ENCODE results near the gene PLA1A. TPM values are rescaled to one million over a fixed set of nuclear protein-coding genes. Genes with fewer than 3 reads are reported as not detected.

The PLA1A gene
- total and polyA plus RNA-seq, 2 of the 4 experiments (the other 2 are of a cell fraction) = not detected

- TF ChIP-seq RFX5 (IDR thresholded peaks at IDR 0.05; ENCODE audit: low read depth, low read length) = no peak
- TF ChIP-seq CHD1 (IDR thresholded peaks at IDR 0.05; ENCODE audit: low read depth, low read length) = no peak
- TF ChIP-seq MXI1 (IDR thresholded peaks at IDR 0.05; ENCODE audit: borderline replicate concordance, low read depth, low read length) = 0 out of 2 replicates have a peak, but pooled peaks have one; percentile 24
- peak; percentile 71 for DNase-seq
- Histone ChIP-seq H3K4me2 (ENCODE audit: low read depth, low read length) (peak overlapping the region; percentile 48; the same call in 1 of the 2 replicates), H3K4ac (ENCODE audit: low read depth, low read length) (peak overlapping the region; percentile 17; the same call in 1 of the 2 replicates), H3K36me3 (ENCODE audit: control insufficient read depth, insufficient read depth, low read length) (no peaks in the 10 kb centered on the region), H3K79me1 (ENCODE audit: low read depth in 1 of 2, low read length in 2 of 2) (no peaks in the 10 kb centered on the region), H2BK120ac (ENCODE audit: low read depth, low read length) (0 out of 2 replicates have a peak overlapping the region, but pooled peaks have one; percentile 27), H3K27me3 (ENCODE audit: control insufficient read depth, insufficient read depth, low read length) (no peaks in the 10 kb centered on the region), H3K4me1 (ENCODE audit: control insufficient read depth, insufficient read depth, low read length) (peaks cover 15% of the 10 kb centered on the region), H3K14ac (replicated peaks; ENCODE audit: low read depth, low read length) (peak overlapping the region; percentile 51; the same call in 1 of the 2 replicates), H2AFZ (replicated peaks; ENCODE audit: low read length, poor library complexity) (peak overlapping the region; percentile 57), H3K9me1 (ENCODE audit: insufficient read depth, low read length) (peaks cover 9% of the 10 kb centered on the region), H3K4me3 (ENCODE audit: insufficient read depth, low read depth, low read length) (no peak overlapping the region), H2BK5ac (ENCODE audit: low read depth, low read length, poor library complexity, severe bottlenecking) (no peak overlapping the region), H3K56ac (ENCODE audit: extremely low read depth, insufficient read depth, low read length) (no peak overlapping the region), H4K91ac (ENCODE audit: insufficient read depth, low read depth, low read length) (peak overlapping the region; percentile 57; the same call in 1 of the 2 replicates), H4K20me1 (ENCODE audit: insufficient read depth, low read length) (no peaks in the 10 kb centered on the region), H3K27ac (ENCODE audit: insufficient read depth, low read length) (no peak overlapping the region), H3K9me3 (ENCODE audit: control insufficient read depth, insufficient read depth, low read length) (no peaks in the 10 kb centered on the region), H4K5ac (ENCODE audit: low read depth, low read length) (no peak overlapping the region; the same call in 1 of the 2 replicates), H3K18ac (ENCODE audit: low read depth, low read length) (0 out of 2 replicates have a peak overlapping the region, but pooled peaks have one; percentile 15), H3K9ac (ENCODE audit: low read depth, low read length) (no peak overlapping the region; the same call in 1 of the 2 replicates), H2BK20ac (ENCODE audit: low read depth, low read length) (no peak overlapping the region), H2BK15ac (ENCODE audit: low read depth, low read length) (no peak overlapping the region), H4K8ac (ENCODE audit: low read depth in 2 of 2, low read length in 2 of 2) (peak overlapping the region in 1 of 2 experiments; percentile 36; a peak in 2 of 4 replicates), H2AK9ac (replicated peaks; ENCODE audit: low read depth, low read length, poor library complexity) (peak overlapping the region; percentile 11), H3K23ac (ENCODE audit: low read depth, low read length) (no peak overlapping the region), H2AK5ac (ENCODE audit: low read depth, low read length) (no peak overlapping the region)
- peak; percentile 28; the same call in 1 of the 2 replicates for ATAC-seq (ENCODE audit: low read depth)
- in situ Hi-C loops (cut with MboI; ENCODE audit: low sequenced_read_pairs) (no loop called here), dilution Hi-C loops (cut with HindIII; ENCODE audit: low sequenced_read_pairs, unreplicated experiment) (no loop called here), intact Hi-C loops (cut with micrococcal nuclease) (no loop called here)
- POLR2A ChIA-PET (ENCODE audit: unreplicated experiment) = no interaction called here
- no TSS peak for BruUV-seq (replicated peaks)
- CTCF ChIA-PET = interaction anchor here (0.8 kb wide), 1 partner anchor 128 kb away, joined by 3 read pairs; no protein-coding TSS in a partner anchor
- no CpG with 5 or more reads among the region's 5 CpGs for WGBS, 2 experiments (ENCODE audit: extremely low coverage in 2 of 2, insufficient read length in 1 of 2)
Measured at GRCh38 chr3:119642746-119643473, 45.2 kb downstream of the PLA1A start.

Measured in IMR-90 (cell line).